H9 (cell line): ENCODE results near the gene KRTAP10-4. TPM values are rescaled to one million over a fixed set of nuclear protein-coding genes. Genes with fewer than 3 reads are reported as not detected.

ENCODE experiments used
- DNase-seq: peaks from one replicate; pipeline ENCODE4 v3.0.0-alpha.2; 2017
- H2AFZ ChIP-seq: one replicate; pipeline ENCODE4 v1.6.1; 2013; ENCODE audit warnings: mild to moderate bottlenecking, low read length, control low read depth, moderate library complexity
- H2AK5ac ChIP-seq: 2 replicates; pipeline ENCODE4 v1.6.1; 2013; ENCODE audit warnings: low read length, control low read depth, mixed read lengths; ENCODE audit not compliant: insufficient read length
- H2BK120ac ChIP-seq: one replicate; pipeline ENCODE4 v1.6.1; 2013; ENCODE audit warnings: low read depth, mild to moderate bottlenecking, low read length, control low read depth, inconsistent platforms; ENCODE audit not compliant: poor library complexity, severe bottlenecking
- H2BK12ac ChIP-seq: 2 replicates; pipeline ENCODE4 v1.6.1; 2013; ENCODE audit warnings: low read length, control low read depth, mixed read lengths, low read depth; ENCODE audit not compliant: insufficient read length
- H2BK15ac ChIP-seq: 2 replicates; pipeline ENCODE4 v1.6.1; 2013; ENCODE audit warnings: low read depth, low read length, control low read depth
- H2BK20ac ChIP-seq: one replicate; pipeline ENCODE4 v1.6.1; 2013; ENCODE audit warnings: low read depth, mild to moderate bottlenecking, low read length, control low read depth, inconsistent platforms; ENCODE audit not compliant: poor library complexity, severe bottlenecking
- H2BK5ac ChIP-seq: 2 replicates; pipeline ENCODE4 v1.6.1; 2013; ENCODE audit warnings: low read length, control low read depth, mixed read lengths; ENCODE audit not compliant: insufficient read length
- H3K14ac ChIP-seq: 2 replicates; pipeline ENCODE4 v1.6.1; 2013; ENCODE audit warnings: low read length, control low read depth; ENCODE audit not compliant: insufficient read depth
- H3K18ac ChIP-seq: 2 replicates; pipeline ENCODE4 v1.6.1; 2013; ENCODE audit warnings: low read depth, mild to moderate bottlenecking, mixed read lengths, low read length, control low read depth; ENCODE audit not compliant: insufficient read length
- H3K23ac ChIP-seq: 2 replicates; pipeline ENCODE4 v1.6.1; 2013; ENCODE audit warnings: low read length, control low read depth, mixed read lengths, low read depth; ENCODE audit not compliant: insufficient read length
- H3K23me2 ChIP-seq: 2 replicates; pipeline ENCODE4 v1.6.1; 2013; ENCODE audit warnings: low read depth, mild to moderate bottlenecking, mixed read lengths, low read length, control low read depth; ENCODE audit not compliant: insufficient read length, poor library complexity, severe bottlenecking
- H3K27ac ChIP-seq: 2 replicates; pipeline ENCODE4 v1.5.1; 2013; ENCODE audit warnings: low read length, control low read depth, mixed read lengths, low read depth; ENCODE audit not compliant: insufficient read length
- H3K27me3 ChIP-seq: 2 replicates; pipeline ENCODE4 v1.6.1; 2013; ENCODE audit warnings: low read length, control low read depth, inconsistent platforms; ENCODE audit not compliant: insufficient read depth
- H3K4ac ChIP-seq: 2 replicates; pipeline ENCODE4 v1.6.1; 2013; ENCODE audit warnings: low read depth, mild to moderate bottlenecking, control low read depth, inconsistent platforms, low read length, moderate library complexity
- H3K4me1 ChIP-seq: 2 replicates; pipeline ENCODE4 v1.6.1; 2013; ENCODE audit warnings: low read length, control low read depth, inconsistent platforms; ENCODE audit not compliant: insufficient read depth
- H3K4me2 ChIP-seq: 2 replicates; pipeline ENCODE4 v1.6.1; 2013; ENCODE audit warnings: low read length, control low read depth, mixed read lengths; ENCODE audit not compliant: insufficient read length, insufficient read depth
- H3K56ac ChIP-seq: 2 replicates; pipeline ENCODE4 v1.6.1; 2013; ENCODE audit warnings: low read depth, mild to moderate bottlenecking, mixed read lengths, low read length, control low read depth; ENCODE audit not compliant: insufficient read length
- H3K79me1 ChIP-seq: 2 replicates; pipeline ENCODE4 v1.6.1; 2013; ENCODE audit warnings: low read depth, mild to moderate bottlenecking, moderate library complexity, low read length, control low read depth, inconsistent platforms; ENCODE audit not compliant: insufficient read depth, poor library complexity, severe bottlenecking
- H3K79me2 ChIP-seq: 2 replicates; pipeline ENCODE4 v1.6.1; 2013; ENCODE audit warnings: low read length, control low read depth, inconsistent platforms; ENCODE audit not compliant: insufficient read depth
- H3K9ac ChIP-seq: 2 replicates; pipeline ENCODE4 v1.6.1; 2013; ENCODE audit warnings: low read length, control low read depth, mixed read lengths; ENCODE audit not compliant: insufficient read length; ENCODE audit errors: extremely low read depth
- H3K9me3 ChIP-seq: one replicate; pipeline ENCODE4 v1.6.1; 2013; ENCODE audit warnings: low read depth, low read length, inconsistent platforms; ENCODE audit not compliant: control insufficient read depth
- H3T11ph ChIP-seq: one replicate; pipeline ENCODE4 v1.6.1; 2013; ENCODE audit warnings: mild to moderate bottlenecking, low read length, control low read depth, inconsistent platforms
- H4K20me1 ChIP-seq: one replicate; pipeline ENCODE4 v1.6.1; 2013; ENCODE audit not compliant: control insufficient read depth, insufficient read length, insufficient read depth
- H4K5ac ChIP-seq: 2 replicates; pipeline ENCODE4 v1.6.1; 2013; ENCODE audit warnings: low read depth, mild to moderate bottlenecking, mixed read lengths, low read length, control low read depth; ENCODE audit not compliant: insufficient read length
- H4K8ac ChIP-seq: replicated peaks from 2 replicates; pipeline ENCODE4 v1.6.1; 2013; ENCODE audit warnings: low read length, control low read depth, mixed read lengths, low read depth; ENCODE audit not compliant: insufficient read length
- H4K91ac ChIP-seq: 2 replicates; pipeline ENCODE4 v1.6.1; 2013; ENCODE audit warnings: low read depth, mild to moderate bottlenecking, moderate library complexity, mixed read lengths, low read length, control low read depth; ENCODE audit not compliant: insufficient read length
- H3K27ac Mint-ChIP-seq, 3 experiments: 2 replicates in 2 of 3; 3 replicates in 1 of 3; pipeline ENCODE4 v1.8.0; 2020 to 2021; ENCODE audit warnings: mixed read lengths in 3 of 3, mild to moderate bottlenecking in 1 of 3, moderate library complexity in 1 of 3
- H3K27me3 Mint-ChIP-seq: 2 replicates; pipeline ENCODE4 v1.8.0; 2021; ENCODE audit warnings: low read depth, mild to moderate bottlenecking, moderate library complexity, mixed read lengths
- H3K36me3 Mint-ChIP-seq, 3 experiments: 2 replicates in 2 of 3; 3 replicates in 1 of 3; pipeline ENCODE4 v1.8.0; 2020 to 2021; ENCODE audit warnings: low read depth in 3 of 3, mixed read lengths in 3 of 3; ENCODE audit not compliant: insufficient read depth in 1 of 3
- H3K4me1 Mint-ChIP-seq, 2 experiments: 2 replicates each; pipeline ENCODE4 v1.8.0; 2020; ENCODE audit warnings: mixed read lengths in 2 of 2
- H3K4me3 Mint-ChIP-seq, 2 experiments: 2 replicates in 1 of 2; 3 replicates in 1 of 2; pipeline ENCODE4 v1.8.0; 2020 to 2021; ENCODE audit warnings: mild to moderate bottlenecking in 2 of 2, mixed read lengths in 2 of 2, moderate library complexity in 1 of 2
- H3K9me3 Mint-ChIP-seq, 2 experiments: 2 replicates in 1 of 2; 3 replicates in 1 of 2; pipeline ENCODE4 v1.8.0; 2020; ENCODE audit warnings: mild to moderate bottlenecking in 2 of 2, mixed read lengths in 2 of 2, moderate library complexity in 1 of 2
- CTCF ChIP-seq: fragments of 200-600 bp; sonication (generic); conservative IDR thresholded peaks from 3 replicates; pipeline ENCODE4 v1.8.0; 2021; ENCODE audit warnings: antibody characterized with exemption, mild to moderate bottlenecking
- WGBS: extraction: QIAGEN DNeasy Blood & Tissue Kit; methylation state at CpG from one replicate; pipeline ENCODE4 v1.1.7; 2013; ENCODE audit warnings: missing lambda C conversion rate, low lambda C conversion rate, mixed read lengths; ENCODE audit not compliant: insufficient read length; ENCODE audit errors: extremely low coverage; 5-methylcytosine and 5-hydroxymethylcytosine counted together
- total RNA-seq: library from RNA; stranded (reverse); gene quantifications from 2 replicates; pipeline ENCODE4 v1.2.1, GENCODE V29; 2021

KRTAP10-4 gene
- total RNA-seq, 1 experiment from 2014 or later = not detected

DNA sequence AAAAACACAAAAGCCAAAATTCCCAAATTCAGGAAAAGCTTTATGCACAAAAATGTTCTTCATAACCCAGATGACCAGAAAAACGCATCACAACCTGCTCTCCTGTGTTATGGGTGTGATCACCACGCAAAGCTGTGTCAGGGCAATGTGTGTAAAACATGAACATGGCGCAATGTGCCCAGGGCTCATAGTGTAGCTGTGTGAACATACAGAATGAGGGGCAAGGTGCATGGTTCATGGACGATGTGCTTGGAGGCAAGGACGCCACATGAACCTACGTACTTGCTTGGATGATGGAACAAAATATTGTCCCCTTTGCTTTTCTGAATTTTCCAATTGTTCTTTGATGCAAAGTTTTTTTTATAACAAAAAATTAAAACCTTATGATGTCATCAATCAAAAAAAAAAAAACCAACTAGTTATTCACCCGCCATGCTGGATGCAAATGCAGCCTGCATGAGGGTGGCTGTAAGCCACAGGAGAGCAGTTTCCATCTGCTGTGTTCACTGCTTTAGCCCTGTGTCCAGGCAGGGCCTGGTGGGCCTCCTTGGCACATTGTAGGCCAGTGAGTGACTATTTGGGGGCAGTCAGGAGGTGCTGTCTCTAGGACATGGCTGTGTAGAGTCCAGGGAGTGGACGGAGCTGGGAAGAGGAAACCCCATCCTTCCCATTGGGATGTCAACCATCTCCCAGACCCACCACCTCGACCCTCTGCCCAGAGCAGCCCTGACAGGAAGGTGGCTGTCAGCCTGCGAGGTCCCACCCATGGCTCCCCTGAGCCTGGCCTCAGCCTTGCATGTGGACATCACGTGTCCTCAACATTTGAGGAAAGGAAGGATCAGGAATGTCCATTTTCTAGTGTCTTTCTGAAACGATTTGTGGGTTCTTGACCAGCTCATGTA lies 47.2 kb upstream of the KRTAP10-4 start:
- WGBS = no CpG with 5 or more reads among the region's 12 CpGs
- no peak overlapping the region for H3K4me3 Mint-ChIP-seq
- Histone ChIP-seq H3K14ac (no peak overlapping the region), H2BK5ac (no peak overlapping the region), H2BK120ac (no peak overlapping the region), H3K18ac (no peak overlapping the region), H3K4ac (no peak overlapping the region), H3K79me1 (no peaks in the 10 kb centered on the region), H2BK20ac (no peak overlapping the region), H3K9ac (no peak overlapping the region), H3K4me1 (no peaks in the 10 kb centered on the region), H4K91ac (no peak overlapping the region), H4K5ac (no peak overlapping the region), H3K23me2 (no peaks in the 10 kb centered on the region), H3K23ac (no peak overlapping the region), H3T11ph (no peak overlapping the region), H3K4me2 (no peak overlapping the region), H2BK12ac (no peak overlapping the region), H2BK15ac (no peak overlapping the region), H2AK5ac (no peak overlapping the region), H2AFZ (no peak overlapping the region), H3K27me3 (no peaks in the 10 kb centered on the region), H3K79me2 (no peaks in the 10 kb centered on the region), H4K8ac (no peak overlapping the region), H3K9me3 (no peaks in the 10 kb centered on the region), H3K56ac (no peak overlapping the region), H4K20me1 (no peaks in the 10 kb centered on the region), H3K27ac (no peak overlapping the region)
- H3K9me3 Mint-ChIP-seq = no peaks in the 10 kb centered on the region
- DNase-seq = no peak
- H3K4me1 Mint-ChIP-seq = no peaks in the 10 kb centered on the region
- H3K27ac Mint-ChIP-seq = no peak overlapping the region
- peaks cover 7% of the 10 kb centered on the region for H3K27me3 Mint-ChIP-seq
- TF ChIP-seq CTCF = no peak
- H3K36me3 Mint-ChIP-seq = no peaks in the 10 kb centered on the region
